Stimulated activated CD8-positive, alpha-beta memory T cell treated with anti-CD3 and anti-CD28 coated beads, Interleukin-4, amount 100 ng/mL, for 24 hours (primary cell): ENCODE results near the gene TESK2.
A peak's percentile ranks its signal among the peaks of the same experiment; 100 is the strongest.
"Not testable (repeated sequence)": the region's sequence is repeated elsewhere in the genome, so short reads cannot be mapped to it uniquely, and the experiment has no call there.

Experiments
- DNase-seq: peaks from one replicate; pipeline ENCODE4 v3.0.0-alpha.2; 2020; ENCODE audit warnings: low read depth

The TESK2 gene

DNA sequence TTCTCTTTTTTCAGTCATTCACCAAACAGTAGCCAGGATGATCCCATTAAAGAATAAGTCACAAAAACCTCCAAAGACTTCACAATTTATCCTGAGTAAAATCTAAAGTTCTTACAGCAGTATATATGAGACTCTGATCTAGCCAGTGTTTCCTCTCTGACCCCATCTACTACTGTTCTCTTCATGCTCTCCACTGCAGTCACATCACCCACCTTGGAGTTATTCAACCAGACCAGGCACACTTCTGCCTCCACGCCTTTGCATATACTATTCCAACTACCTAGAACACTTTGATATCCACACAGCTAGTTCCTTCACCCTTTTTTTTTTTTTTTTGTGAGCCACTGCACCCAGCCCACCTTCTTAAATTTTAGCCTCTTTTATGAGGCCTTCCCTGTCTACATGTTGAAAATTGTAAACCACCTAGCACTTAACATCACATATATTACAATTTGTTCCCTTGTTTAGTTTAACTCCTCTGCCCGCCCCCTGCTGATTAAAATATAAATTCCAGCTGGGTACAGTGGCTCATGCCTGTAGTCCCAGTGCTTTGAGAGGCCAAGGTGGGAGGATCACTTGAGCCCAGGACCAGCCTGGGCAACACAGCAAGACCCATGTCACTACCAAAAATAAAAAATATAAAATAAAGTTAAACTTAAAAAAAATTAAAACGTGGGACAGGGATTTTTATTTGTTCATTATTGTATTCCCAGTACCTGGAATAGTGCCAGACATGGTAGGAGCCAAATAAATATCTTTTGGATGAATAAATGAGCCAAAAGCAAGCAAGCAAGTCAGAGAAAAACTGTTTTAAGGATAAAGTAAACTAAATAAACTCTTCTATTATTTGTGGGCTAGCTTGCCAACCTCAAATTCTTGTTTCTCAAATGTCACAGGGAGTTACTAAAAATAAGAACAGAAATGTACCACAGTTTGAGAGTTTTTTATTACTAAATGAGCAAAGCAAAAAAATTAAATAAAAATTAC lies 115.6 kb downstream of the TESK2 start:
- no peak for DNase-seq

DNA sequence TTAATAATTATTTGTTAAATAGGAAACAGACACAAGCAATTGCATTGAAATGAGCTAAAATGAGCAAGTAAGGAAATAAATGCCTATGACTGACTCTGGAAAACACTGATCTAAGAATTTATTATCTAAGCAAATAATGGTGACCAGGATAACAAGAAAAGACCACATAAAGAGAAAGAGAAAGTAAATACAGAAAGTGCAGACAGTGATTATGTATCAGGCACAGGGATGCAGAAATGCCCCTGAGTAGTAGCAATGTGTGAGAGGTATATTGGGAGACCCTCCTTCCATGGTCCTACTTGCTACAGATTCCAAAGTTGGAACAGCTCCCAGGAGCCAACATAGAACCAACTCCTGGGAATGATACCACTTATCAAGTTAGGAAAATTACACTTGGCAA lies 117.4 kb downstream of the TESK2 start:
- DNase-seq, result no peak

DNA sequence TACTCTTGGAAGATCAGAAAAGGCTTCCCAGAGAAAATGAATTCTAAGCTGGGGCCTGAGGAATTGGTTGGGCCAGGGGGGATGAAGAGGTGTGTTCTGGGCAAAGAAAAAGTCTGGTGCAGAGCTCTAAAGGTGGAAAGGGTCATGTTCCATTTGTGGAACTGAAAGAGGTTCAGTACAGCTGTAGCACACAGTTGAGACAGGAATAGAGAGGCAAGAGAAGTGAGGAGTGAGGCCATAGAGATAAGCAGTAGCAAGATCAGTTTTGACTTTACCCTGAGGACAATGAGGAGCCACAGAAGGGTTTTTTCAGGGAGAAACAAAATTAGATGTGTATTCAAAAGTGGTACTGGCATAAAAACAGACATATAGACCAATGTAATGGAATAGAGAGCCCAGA lies 120.4 kb downstream of the TESK2 start:
- DNase-seq, result no peak

DNA sequence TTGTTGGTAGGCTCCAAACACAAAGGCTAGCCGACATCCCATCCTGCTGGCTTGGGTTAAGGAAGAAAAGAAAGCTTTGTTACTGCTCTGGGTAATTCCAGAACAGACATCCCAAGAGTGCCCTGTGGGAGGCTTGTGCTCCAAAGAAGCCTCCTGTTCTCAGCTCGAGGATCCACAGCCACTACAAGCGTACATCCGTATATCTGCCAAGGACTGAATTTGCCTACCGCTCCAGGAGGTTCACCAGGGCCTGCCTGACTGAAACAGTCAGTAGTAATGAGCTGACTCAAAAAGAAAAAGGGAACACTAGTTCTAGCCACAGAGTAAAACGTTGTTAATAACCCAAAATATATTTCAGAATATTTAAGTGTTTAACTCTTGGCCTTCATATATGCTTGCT lies 125.9 kb downstream of the TESK2 start:
- no peak for DNase-seq

DNA sequence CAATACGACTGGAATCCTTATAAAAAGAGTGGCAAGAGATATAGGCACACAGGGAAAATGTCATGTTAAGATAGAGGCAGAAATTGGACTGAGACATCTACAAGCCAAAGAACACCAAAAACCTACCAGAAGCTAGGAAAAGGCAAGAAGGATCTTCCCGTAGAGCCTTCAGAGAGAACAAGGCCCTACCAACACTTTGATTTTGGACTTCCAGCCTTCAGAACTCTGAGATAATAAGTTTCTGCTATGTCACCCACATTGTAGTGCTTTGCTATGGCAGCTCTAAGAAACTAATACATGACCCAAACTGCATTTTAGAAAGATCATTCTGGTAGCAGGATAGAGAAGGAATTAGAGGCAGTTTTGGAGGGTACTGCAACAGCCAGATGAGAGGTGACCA lies 126.7 kb downstream of the TESK2 start:
- DNase-seq, result no peak

DNA sequence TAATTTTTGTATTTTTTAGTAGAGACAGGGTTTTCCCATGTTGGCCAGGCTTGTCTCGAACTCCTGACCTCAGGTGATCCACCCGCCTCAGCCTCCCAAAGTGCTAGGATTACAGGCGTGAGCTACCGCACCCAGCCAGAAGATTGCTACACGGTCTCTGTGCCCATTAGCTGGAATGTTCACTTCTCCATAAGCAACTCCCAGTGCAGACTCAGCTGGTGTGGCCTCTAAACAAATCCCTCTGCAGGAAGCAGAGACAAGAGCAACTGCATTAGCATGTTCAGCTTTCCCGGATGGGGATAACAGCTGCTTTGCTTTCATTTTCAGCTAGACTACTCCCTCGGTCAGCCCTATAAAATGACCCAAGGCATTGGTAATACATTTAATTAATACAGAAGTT lies 130.0 kb downstream of the TESK2 start:
- DNase-seq, result not testable (repeated sequence)

DNA sequence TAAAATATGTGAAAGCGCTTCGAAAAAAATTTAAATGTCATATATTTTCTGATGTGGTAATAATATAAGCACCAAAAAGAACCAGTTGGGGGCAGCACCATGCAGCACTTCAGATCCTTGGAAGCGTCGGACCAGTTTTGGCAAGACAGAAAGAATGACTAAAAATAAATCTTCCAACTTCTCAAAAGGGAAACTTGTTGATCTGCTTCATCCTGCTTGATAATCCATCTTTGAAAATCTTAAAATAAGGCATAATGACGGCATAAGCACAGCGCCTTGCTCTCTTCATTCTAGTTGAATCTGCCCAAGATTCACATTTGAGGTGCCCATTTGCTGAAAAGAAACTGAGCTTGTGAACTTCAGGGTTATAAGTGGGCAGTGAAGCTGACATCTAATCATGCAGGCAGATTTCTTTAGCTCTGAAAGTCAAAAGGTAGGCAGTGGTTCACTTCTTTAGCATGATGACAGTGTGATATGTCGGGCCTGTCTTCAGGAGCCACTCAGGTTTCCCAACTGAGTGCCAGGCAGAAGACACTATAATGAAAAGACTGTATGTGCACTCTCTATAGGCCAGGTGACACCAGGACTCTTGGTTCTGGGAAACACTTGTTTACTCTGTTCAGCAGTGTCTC lies 131.0 kb downstream of the TESK2 start:
- DNase-seq, result peak; percentile 28

DNA sequence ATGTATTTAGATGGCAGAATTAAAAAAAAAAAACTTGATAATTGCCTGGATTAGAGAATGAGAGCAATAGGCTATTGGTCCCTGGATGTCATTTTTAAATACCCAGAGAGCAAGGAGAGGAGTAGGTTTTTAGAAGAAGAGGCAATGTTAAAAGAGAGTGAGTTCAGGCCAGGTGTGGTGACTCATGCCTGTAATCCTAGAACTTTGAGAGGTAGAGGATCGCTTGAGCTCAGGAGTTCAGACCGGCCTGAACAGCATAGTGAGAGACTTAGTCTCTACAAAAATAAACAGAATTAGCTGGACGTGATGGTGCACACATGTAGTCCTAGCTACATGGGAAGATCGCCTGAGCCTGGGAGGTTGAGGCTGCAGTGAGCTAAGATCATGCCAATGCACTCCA lies 134.8 kb downstream of the TESK2 start:
- no peak for DNase-seq

DNA sequence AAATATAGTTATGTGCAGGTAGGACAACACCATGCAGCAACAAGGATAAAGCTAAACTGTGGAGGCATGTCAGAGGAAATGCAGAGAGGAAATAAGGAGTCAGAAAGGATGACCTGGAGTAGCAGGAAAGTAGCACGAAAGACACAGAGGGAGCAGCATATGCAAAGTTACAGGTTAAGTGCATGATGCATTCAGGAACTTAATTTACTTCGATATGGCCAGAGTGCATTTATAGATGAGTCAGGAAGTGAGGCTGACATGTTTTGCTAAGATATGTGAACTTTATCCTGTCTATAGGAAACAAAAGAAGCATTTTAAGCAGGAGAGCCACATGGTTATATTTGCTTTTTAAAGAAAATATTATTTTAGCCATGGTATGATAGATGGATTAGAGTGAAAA lies 135.3 kb downstream of the TESK2 start:
- DNase-seq, result no peak

DNA sequence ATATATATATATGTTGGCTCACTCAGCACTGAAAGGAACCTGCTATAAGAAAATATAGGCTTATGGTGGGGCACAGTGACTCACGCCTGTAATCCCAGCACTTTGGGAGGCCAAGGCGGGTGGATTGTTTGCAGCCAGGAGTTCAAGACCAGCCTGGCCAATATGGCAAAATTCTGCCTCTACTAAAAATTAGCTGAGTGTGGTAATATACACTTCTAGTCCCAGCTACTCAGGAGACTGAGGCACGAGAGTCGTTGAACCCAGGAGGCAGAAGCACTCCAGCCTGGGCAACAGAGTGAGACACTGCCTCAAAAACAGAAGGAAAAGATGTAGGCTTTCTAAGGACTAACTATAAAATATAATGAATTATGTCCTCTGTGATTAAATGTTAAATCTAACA lies 136.1 kb downstream of the TESK2 start:
- no peak for DNase-seq

DNA sequence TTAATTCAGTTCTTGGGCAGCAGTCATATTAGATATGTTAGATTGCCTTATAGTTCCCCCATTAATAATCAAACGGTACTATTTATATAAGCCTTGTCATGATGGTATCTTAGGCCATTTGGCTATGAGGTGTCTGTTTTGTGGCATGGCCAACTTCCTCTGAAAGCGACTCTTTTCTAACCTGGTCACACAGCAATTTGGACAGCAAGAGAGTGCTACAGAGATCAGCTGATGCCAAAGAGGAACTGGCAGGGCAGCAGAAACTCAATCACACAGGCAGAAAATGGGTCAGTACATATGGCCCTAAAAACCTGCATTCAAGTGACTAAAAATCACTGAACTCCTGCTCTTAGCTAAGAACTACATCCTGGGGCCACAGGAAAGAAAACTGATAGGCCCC lies 137.3 kb downstream of the TESK2 start:
- no peak for DNase-seq

DNA sequence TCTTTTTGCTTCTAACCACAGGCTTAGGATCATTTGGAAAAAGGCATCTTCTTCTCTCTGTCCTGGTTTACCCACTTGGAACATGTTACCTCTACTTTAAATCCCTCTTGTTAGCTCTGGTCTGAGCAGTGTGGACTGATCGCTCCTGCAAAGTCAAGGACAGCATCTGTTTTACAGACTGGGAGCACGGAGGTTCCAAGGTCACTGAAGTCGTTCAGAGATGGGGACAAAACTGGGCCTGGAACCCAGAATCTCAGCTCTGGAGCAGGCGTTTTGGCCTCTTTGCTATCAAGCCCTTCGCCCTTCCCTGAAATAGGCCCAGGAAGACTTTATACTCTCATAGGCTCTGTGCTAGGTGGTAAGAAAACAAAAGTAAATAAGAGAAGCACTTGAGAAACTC lies 139.5 kb downstream of the TESK2 start:
- no peak for DNase-seq

DNA sequence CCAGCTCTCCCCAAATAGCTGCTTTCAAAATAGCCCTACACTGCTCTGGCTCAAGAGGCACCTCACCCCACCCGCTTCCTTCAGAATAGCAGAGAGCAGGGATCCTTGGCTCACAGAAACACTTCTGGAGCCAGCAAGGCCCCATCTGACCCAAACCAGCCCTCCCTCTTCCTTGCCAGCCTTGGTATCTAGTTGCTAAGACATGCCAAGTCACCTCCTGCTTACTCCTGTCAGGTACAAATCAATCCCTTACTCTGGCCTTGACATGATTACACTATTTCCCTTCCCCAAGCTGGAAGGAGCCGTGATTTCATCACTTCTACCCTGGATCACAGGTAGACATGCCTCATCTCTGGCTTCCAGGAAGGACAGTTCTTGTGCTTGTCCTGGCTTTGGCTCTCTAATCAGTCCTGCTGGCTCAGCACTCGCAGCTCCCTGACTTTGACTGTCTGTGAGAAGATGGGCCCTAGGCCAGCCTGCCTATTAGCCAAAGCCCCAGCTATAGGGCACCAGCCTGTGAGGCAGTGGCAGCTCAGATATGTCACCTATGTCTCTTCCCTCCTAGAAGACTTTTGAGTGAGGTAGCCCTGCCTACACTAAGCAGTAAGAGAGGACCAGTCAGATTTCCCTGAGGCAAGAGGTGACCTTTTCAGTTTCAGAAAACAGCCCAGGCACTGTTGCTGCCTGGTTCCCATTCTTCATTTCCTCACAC lies 141.8 kb downstream of the TESK2 start:
- DNase-seq, result no peak

DNA sequence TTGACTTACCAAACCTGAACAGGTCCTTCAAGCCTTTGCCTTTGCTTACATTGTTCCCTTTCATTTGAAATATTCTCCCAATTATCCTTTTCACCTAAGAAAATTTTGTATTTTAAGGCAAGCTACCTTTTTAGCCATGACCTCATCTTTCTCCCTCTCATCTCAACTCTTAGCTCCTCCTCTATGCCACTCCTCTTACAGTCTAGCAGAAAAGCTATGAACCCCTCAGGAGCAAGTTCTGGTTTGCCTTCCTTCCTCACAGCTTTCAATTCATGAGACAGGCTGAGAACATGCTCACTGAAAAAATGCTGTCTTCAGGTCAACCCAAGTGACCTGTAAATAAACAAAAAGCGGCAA lies 142.4 kb downstream of the TESK2 start:
- no peak for DNase-seq

DNA sequence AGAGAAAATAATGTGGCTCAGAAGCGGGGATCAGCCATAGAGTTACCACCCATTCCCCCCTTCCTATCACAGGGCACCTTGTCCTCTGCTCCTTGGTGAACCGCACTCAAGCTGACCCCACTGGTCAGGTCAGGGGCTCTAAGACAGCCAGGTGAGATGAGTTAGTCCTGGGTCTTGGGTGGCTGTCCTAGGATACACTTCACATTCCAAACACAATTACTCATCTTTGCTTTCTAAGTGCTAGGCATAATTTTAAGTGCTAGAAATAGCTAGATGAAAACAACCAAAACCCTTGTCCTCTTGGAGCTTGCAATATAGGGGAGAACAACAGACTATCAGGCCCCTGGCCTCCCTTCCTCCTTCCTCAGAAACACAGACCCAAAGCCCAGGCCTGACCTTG lies 142.9 kb downstream of the TESK2 start:
- DNase-seq, result no peak

DNA sequence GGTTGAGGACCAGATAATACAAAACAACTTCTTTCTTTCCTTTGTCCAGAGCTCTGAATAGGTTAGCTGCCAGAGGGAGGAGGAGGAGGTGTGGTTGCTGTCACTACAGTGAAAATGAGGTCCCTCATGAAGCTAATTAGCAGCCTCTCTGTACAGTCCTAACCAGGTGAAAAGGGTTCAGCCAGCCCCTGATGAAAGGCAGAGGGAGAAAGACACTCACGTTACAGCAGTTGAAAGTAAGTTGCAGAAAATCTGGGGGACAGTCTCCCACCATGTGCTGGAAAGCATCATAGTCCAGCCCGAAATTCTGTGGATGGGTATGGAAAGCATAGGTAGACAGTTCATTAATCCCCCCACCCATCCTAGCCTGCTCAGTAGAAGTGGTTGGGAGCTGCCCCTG lies 144.5 kb downstream of the TESK2 start:
- no peak for DNase-seq

DNA sequence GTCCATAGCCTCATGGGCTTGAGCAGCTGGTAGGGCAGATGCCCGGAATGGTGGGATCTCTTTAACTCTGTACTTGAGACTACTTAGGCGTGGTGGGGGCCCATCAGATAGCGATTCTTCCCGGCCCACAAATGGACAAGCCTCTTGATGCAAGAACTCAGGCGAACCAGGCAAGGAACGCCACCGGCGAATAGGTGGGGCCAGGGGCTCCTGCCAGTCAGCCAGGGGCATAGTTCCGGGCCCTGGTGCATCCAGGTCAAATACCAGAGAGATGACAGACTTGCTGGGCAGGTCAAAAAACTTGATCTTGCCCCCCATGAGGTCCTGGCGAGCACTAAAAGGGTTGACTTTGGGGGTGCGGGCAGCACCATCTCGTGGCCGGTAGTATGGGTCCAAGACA lies 145.9 kb downstream of the TESK2 start:
- no peak for DNase-seq

DNA sequence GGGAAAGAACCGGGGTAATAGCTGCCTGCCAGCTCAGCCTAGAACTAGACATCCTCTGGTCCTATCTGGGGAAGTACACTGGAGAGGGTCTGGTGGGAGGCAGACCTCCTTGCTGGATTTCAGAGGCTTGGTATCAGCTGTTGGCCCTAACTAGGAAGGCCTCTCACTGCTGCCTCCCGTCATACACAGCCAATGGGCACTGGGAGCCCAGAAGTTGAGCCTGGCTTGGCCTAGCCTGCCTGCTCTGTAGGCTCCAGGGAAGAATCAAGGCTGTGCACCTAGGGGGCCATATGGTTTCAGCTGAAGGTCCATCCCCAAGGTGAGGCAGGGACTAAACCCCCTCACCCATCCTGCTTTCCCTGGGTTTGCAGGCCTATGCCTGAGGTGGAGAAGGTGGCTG lies 146.5 kb downstream of the TESK2 start:
- no peak for DNase-seq

DNA sequence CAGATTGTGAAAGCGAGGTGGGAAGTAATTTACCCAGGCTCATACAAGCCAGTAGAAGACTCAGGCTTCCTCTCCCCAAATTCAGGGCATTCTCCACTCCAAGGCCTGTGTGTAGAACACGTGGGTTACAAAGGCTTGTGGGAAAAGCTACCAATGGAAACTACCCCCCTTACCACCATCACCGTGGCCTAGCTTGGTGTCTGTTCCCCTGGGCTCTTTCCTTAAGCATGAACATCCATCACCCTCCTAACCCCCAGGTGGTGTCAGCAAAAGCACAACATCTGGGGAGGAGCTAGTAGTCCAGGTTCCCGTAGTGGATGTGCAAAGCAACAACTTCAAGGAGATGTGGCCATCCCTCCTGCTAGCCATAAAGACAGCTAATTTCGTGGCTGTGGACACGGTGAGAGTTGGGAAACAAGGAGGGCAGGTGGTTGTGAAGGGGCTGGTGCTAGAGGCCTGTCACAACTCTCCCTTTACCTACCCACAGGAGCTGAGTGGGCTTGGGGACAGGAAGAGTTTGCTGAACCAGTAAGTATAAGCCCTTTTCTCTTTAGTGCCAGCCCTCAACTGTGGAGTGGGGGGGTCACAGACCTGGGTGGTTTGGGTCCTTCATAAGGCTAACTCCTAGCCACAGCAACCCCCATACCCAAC lies 150.0 kb downstream of the TESK2 start:
- no peak for DNase-seq

DNA sequence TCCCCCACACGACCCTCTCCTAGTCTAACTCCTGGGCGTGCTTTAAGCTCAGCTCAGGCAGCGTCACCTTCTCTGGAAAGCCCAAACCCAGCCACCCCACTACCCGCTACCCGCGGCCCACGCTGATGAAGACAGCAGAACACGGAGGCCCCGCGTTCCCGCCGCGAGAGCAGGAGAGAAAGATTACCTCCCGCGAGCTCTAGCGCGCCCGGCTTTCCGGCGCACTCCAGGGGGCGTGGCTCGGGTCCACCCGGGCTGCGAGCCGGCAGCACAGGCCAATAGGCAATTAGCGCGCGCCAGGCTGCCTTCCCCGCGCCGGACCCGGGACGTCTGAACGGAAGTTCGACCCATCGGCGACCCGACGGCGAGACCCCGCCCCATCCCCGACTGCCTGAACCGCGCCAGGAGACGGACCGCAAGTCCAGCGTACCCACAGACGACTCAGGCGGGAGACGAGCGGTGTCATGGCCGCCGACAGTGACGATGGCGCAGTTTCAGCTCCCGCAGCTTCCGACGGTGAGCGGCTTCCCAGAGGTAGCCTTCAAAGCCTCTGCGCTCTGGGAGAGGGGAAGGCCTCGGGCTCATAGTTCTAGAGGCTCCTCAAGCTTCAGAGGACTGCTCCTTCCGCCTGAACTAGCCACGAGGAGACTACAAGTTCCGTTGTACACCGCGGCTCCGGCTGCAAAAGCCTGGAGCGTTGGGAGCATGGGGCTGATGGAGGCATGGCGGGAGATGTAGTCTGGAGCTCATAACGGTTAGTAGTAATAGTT lies 151.0 kb downstream of the TESK2 start, which contains the start of the genes MUTYH and TOE1:
Gene MUTYH (minus strand): TSS at position 652 of the 770 bp plus-strand sequence. CDS start 5,935 bp downstream, outside the sequence.
Gene TOE1 (plus strand): TSS at position 382 of the 770 bp plus-strand sequence. CDS start 83 bp downstream, at position 465.
- DNase-seq, result peak; percentile 93

DNA sequence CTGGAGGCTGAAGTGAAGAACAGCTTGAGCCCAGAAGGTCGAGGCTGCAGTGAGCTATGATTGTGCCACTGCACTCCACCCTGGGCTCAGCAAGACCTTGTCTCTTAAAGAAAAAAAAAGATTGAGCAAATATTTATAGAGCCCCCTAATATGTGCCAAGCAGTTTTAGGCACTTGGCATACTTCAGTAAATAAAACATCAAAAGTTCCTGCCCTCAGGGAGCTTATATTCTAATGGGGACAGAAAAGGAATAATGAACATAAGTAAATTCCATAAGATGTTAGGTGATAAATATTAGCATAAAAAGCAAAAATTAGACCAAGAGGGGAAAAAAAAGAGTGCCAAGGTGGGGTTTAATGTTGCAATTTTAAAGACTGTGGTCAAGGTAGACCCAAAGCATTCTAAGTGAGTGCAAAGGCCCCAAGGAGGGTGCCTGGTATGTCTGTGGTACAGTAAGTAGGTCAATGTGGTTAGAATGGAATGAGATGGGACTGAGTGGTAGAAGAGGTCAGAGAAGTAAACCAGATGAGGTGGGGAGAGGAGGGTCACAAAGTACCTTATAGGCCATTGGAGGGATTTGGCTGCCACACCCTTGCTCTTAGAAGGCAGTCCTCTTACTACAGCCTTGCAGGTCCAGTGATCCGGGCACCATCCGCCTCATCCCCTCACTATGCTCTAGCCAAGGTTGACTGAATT lies 153.2 kb downstream of the TESK2 start:
- no peak for DNase-seq
